Activated naive CD4-positive, alpha-beta T cell treated with anti-CD3 and anti-CD28 coated beads, Interleukin-2, amount 10 ng/mL, durations not matched to agents 7 days and 5 days (primary cell): ENCODE data around the gene TMEM74B.

Experiments
- CTCF ChIA-PET: fragments of 350-600 bp; sonication (Branson Sonifier 250); formaldehyde crosslinking; loops from one replicate; lab custom pipeline; 2021; ENCODE audit warnings: antibody characterized with exemption; lab: Charles Lee
- DNase-seq: peaks from one replicate; pipeline ENCODE4 v3.0.0-alpha.2; 2020
- H3K27ac Mint-ChIP-seq: one replicate; pipeline ENCODE4 v1.8.0; 2021; ENCODE audit warnings: mild to moderate bottlenecking, moderate library complexity, mixed read lengths
- H3K27me3 Mint-ChIP-seq: one replicate; pipeline ENCODE4 v1.8.0; 2021; ENCODE audit warnings: mild to moderate bottlenecking, mixed read lengths
- H3K36me3 Mint-ChIP-seq: one replicate; pipeline ENCODE4 v1.8.0; 2021; ENCODE audit warnings: mixed read lengths
- H3K4me1 Mint-ChIP-seq: one replicate; pipeline ENCODE4 v1.8.0; 2021; ENCODE audit warnings: mixed read lengths
- H3K4me3 Mint-ChIP-seq: one replicate; pipeline ENCODE4 v1.8.0; 2021; ENCODE audit warnings: mild to moderate bottlenecking, moderate library complexity, mixed read lengths
- H3K9me3 Mint-ChIP-seq: one replicate; pipeline ENCODE4 v1.8.0; 2021; ENCODE audit warnings: mixed read lengths

Gene TMEM74B

GRCh38 chr20:1212023-1212422, 27.2 kb upstream of the TMEM74B start:
- Mint-ChIP-seq H3K36me3 (no peaks in the 10 kb centered on the region), H3K27me3 (peaks cover 28% of the 10 kb centered on the region)
- CTCF ChIA-PET = interaction anchor here (0.6 to 3.1 kb wide), 11 partner anchors 13 to 396 kb away, joined by 3 to 12 read pairs (median 5); no protein-coding TSS in a partner anchor

GRCh38 chr20:1210501-1210900, 25.7 kb upstream of the TMEM74B start:
- Mint-ChIP-seq H3K4me1 (peaks cover 25% of the 10 kb centered on the region), H3K27me3 (peaks cover 34% of the 10 kb centered on the region), H3K9me3 (no peaks in the 10 kb centered on the region), H3K27ac (no peak overlapping the region), H3K36me3 (no peaks in the 10 kb centered on the region), H3K4me3 (no peak overlapping the region)
- no peak for DNase-seq
- CTCF ChIA-PET = interaction anchor here (0.6 to 3.5 kb wide), 6 partner anchors 10 to 257 kb away, joined by 3 to 12 read pairs (median 7); partner anchors contain the start of gene NSFL1C

More at GRCh38 chr20:1212023-1212422, 27.2 kb upstream of the TMEM74B start:
- Mint-ChIP-seq H3K4me1 (peaks cover 40% of the 10 kb centered on the region), H3K9me3 (no peaks in the 10 kb centered on the region), H3K27ac (no peak overlapping the region), H3K4me3 (no peak overlapping the region)
- no peak for DNase-seq

GRCh38 chr20:1209447-1210387, 24.9 kb upstream of the TMEM74B start:
- no peak overlapping the region for H3K27ac Mint-ChIP-seq
- no peak for DNase-seq
- peaks cover 34% of the 10 kb centered on the region for H3K27me3 Mint-ChIP-seq
- H3K36me3 Mint-ChIP-seq = no peaks in the 10 kb centered on the region
- CTCF ChIA-PET = interaction anchor here (0.7 to 3.5 kb wide), 6 partner anchors 31 to 257 kb away, joined by 3 to 11 read pairs (median 4); partner anchors contain the start of gene NSFL1C
- no peaks in the 10 kb centered on the region for H3K9me3 Mint-ChIP-seq
- H3K4me1 Mint-ChIP-seq = peaks cover 17% of the 10 kb centered on the region
- H3K4me3 Mint-ChIP-seq = no peak overlapping the region

DNA sequence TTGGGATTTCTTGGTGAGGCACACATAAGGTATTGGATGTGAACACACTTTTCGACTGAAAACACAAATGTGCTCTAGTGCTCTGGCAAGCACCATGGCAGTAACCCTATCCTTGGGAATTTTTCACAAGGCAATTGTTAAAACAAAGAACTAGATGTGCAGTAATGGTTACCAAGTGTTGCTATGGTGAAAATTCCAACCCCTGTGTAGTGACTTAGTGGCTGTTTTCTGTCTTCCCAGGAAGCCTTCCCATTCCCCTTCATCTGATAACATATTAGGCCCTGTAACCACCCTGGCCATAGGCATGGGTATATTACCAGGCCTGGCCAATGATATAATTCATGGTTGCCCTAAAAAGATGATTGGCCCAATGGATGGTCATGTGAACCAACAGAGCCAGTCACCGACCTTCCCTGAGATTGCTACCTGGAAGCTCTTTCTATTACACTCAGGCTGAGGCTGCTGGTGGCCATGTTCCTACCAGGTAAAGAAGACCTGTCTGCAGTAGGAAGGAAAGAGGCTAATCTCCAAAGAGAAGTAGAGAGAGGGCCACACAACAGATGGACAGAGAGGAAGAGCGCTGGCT, 22.6 kb upstream of the TMEM74B start:
- no peak for DNase-seq
- no peaks in the 10 kb centered on the region for H3K9me3 Mint-ChIP-seq
- no peaks in the 10 kb centered on the region for H3K36me3 Mint-ChIP-seq
- no peak overlapping the region for H3K27ac Mint-ChIP-seq
- no peak overlapping the region for H3K4me3 Mint-ChIP-seq
- H3K4me1 Mint-ChIP-seq = peaks cover under 1% of the 10 kb centered on the region
- CTCF ChIA-PET = no interaction called here
- H3K27me3 Mint-ChIP-seq = peaks cover 38% of the 10 kb centered on the region

DNA sequence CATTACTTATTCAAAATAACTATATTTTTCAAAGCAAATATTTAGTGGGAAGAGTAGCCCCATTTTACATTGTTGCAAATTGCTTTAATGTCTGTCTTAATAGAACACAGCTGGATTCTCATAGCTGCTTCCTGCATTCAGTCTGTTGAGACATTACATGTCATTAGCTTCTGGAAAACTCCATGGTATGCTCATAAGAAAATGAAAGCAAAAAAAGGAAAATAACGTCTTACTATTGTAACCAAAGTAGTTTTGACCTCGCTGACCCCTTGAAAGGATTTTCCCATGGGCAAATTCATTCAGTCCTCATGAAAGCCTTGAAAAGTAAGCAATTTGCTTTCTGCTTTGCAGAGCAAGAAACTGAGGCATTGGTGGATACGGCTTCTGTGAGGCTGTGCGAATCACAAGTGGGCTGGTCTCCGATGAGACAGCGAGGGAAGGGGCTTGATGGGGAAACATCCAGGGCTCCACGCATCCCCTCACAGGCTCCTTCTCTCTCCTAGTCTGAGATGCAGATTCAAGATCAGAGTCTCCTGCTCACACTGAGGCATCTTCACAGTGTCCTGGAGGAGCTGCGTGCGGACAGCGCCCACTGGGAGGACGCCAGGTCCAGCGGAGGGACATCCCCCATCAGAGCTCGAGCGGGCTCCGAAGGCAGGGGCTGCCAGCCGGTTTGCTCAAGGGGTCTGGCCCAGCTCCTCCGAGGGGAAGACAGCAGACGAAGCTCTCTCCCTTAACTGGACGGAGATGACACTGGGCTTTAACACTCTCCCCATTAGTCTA, 21.8 kb upstream of the TMEM74B start:
- CTCF ChIA-PET = no interaction called here
- H3K4me1 Mint-ChIP-seq = no peaks in the 10 kb centered on the region
- H3K9me3 Mint-ChIP-seq = no peaks in the 10 kb centered on the region
- H3K4me3 Mint-ChIP-seq = no peak overlapping the region
- peaks cover 34% of the 10 kb centered on the region for H3K27me3 Mint-ChIP-seq
- DNase-seq = no peak
- H3K27ac Mint-ChIP-seq = no peak overlapping the region
- no peaks in the 10 kb centered on the region for H3K36me3 Mint-ChIP-seq

GRCh38 chr20:1205802-1206201, 21.0 kb upstream of the TMEM74B start:
- DNase-seq = no peak
- CTCF ChIA-PET = interaction anchor here (0.9 to 1.0 kb wide), 2 partner anchors 9 to 20 kb away, joined by 3 to 4 read pairs; no protein-coding TSS in a partner anchor
- Mint-ChIP-seq H3K4me1 (no peaks in the 10 kb centered on the region), H3K4me3 (no peak overlapping the region), H3K9me3 (no peaks in the 10 kb centered on the region), H3K36me3 (no peaks in the 10 kb centered on the region), H3K27me3 (peaks cover 34% of the 10 kb centered on the region), H3K27ac (no peak overlapping the region)

- no peak for DNase-seq
- H3K27ac Mint-ChIP-seq = no peak overlapping the region
- no peaks in the 10 kb centered on the region for H3K9me3 Mint-ChIP-seq
- CTCF ChIA-PET = interaction anchor here (1.0 kb wide), 1 partner anchor 11 kb away, joined by 3 read pairs; no protein-coding TSS in a partner anchor
- H3K36me3 Mint-ChIP-seq = no peaks in the 10 kb centered on the region
- H3K27me3 Mint-ChIP-seq = peaks cover 32% of the 10 kb centered on the region
- no peak overlapping the region for H3K4me3 Mint-ChIP-seq
- H3K4me1 Mint-ChIP-seq = peaks cover 8% of the 10 kb centered on the region
These were observed 19.8 kb upstream of the TMEM74B start for GRCh38 chr20:1204576-1204975.

- Mint-ChIP-seq H3K9me3 (no peaks in the 10 kb centered on the region), H3K27me3 (peaks cover 28% of the 10 kb centered on the region), H3K4me1 (peaks cover 8% of the 10 kb centered on the region), H3K27ac (no peak overlapping the region), H3K4me3 (no peak overlapping the region), H3K36me3 (no peaks in the 10 kb centered on the region)
- no peak for DNase-seq
- CTCF ChIA-PET = no interaction called here
These were observed 19.3 kb upstream of the TMEM74B start for GRCh38 chr20:1204113-1204512.

DNA sequence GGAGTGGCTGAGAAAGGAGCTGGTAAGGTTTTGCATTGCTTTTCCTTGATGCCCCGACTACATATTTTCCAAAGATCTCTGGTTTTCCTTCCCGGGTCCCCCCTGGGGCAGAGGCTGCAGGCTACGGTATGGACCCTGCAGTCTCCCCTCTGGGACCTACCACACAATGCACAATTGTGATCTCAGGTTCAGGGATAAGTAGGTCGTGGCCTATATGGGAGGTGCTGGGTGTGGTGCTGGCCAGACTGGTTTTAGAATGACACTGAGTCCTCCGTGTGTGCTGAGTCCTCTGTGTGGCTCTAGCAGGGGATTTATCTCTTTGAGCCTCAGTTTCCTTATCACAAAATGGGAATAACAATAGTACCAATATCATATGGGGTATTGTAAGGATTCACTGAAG, 18.8 kb upstream of the TMEM74B start:
- Mint-ChIP-seq H3K27ac (no peak overlapping the region), H3K27me3 (peaks cover 24% of the 10 kb centered on the region), H3K9me3 (no peaks in the 10 kb centered on the region), H3K4me1 (peaks cover 8% of the 10 kb centered on the region), H3K36me3 (no peaks in the 10 kb centered on the region), H3K4me3 (no peak overlapping the region)
- CTCF ChIA-PET = interaction anchor here (0.9 kb wide), 1 partner anchor 10 kb away, joined by 3 read pairs; no protein-coding TSS in a partner anchor
- DNase-seq = no peak

DNA sequence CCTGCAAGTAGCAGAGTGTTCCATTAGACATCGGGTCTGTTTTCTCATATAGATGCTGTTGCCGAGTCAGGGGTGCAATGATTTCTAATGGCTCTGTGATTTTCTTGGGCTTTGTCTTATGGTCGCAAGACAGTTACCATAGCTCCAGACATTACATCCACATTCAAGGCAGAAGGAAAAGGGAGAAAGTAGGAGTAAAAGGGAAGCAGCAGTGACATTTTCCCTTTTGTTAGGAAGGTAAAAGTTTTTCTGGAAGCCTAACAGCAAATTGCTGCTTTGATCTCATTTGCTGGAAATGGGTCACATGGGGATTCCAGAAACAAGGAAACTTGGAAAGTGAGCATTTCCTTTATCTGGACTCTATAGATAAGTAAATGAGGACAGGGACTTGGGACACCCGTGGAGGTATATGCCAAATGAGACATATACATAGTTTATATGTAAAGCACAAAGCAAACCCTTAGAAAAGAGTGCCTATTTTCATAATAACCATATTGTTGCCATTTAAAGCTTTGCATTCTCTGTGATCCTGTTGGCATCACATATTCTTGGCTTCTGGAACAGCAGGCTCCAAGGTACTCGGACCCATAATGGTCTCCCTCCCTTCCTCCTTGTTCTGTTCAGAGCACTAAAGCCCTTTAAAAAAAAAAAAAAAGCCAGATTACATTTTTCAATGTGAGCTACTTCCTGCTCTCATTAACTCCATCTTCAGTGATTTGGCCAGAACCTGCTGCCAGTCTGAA, 18.2 kb upstream of the TMEM74B start, which contains the start of gene C20orf202:
TSS of gene C20orf202 (plus strand) at position 693 of the 743 bp plus-strand sequence. CDS start 132 bp downstream, outside the sequence.
- peaks cover 8% of the 10 kb centered on the region for H3K4me1 Mint-ChIP-seq
- H3K27me3 Mint-ChIP-seq = peaks cover 21% of the 10 kb centered on the region
- H3K36me3 Mint-ChIP-seq = no peaks in the 10 kb centered on the region
- H3K27ac Mint-ChIP-seq = no peak within 1 kb of the TSS
- CTCF ChIA-PET = interaction anchor here (0.9 kb wide), 1 partner anchor 10 kb away, joined by 3 read pairs; no protein-coding TSS in a partner anchor
- no peak within 1 kb of the TSS for H3K4me3 Mint-ChIP-seq
- no peaks in the 10 kb centered on the region for H3K9me3 Mint-ChIP-seq
- no peak for DNase-seq

DNA sequence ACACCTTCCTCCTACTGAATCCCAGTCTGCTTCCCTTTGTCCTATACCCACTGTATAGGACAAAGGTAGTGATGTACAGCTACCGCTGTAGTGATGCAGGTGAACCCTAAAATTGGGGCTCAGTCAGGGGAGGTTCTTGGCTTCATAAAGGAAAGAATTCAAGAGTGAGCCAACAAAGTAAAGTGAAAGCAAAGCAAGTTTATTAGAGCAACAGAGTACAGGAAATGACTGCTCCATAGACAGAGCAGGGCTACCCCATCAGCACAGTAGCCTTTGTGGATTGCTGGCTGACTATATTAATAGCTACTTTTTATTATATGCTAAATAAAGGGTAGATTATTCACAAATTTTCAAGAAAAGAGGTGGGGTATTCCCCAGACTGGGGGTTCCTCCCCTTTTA, 15.2 kb upstream of the TMEM74B start:
- Mint-ChIP-seq H3K27me3 (peaks cover 16% of the 10 kb centered on the region), H3K27ac (peak overlapping the region; percentile 16), H3K9me3 (no peaks in the 10 kb centered on the region), H3K4me3 (no peak overlapping the region), H3K4me1 (peaks cover 8% of the 10 kb centered on the region), H3K36me3 (no peaks in the 10 kb centered on the region)
- CTCF ChIA-PET = interaction anchor here (0.9 to 2.2 kb wide), 4 partner anchors 12 to 244 kb away, joined by 3 to 12 read pairs (median 7); no protein-coding TSS in a partner anchor
- DNase-seq = no peak

- no peaks in the 10 kb centered on the region for H3K9me3 Mint-ChIP-seq
- no peak overlapping the region for H3K4me3 Mint-ChIP-seq
- no peaks in the 10 kb centered on the region for H3K36me3 Mint-ChIP-seq
- no peak overlapping the region for H3K27ac Mint-ChIP-seq
- DNase-seq = no peak
- H3K27me3 Mint-ChIP-seq = peaks cover 13% of the 10 kb centered on the region
- CTCF ChIA-PET = interaction anchor here (0.9 to 2.2 kb wide), 4 partner anchors 12 to 243 kb away, joined by 3 to 12 read pairs (median 7); no protein-coding TSS in a partner anchor
- peaks cover 8% of the 10 kb centered on the region for H3K4me1 Mint-ChIP-seq
These were observed 14.6 kb upstream of the TMEM74B start for GRCh38 chr20:1199212-1199873.
